Esophagus squamous epithelium (tissue), 5 donors: ENCODE results near the gene IRX4. TPM values are rescaled to one million over a fixed set of nuclear protein-coding genes. Genes with fewer than 3 reads are reported as not detected.

ENCODE experiments used
- DNase-seq: peaks from one replicate; lab custom pipeline; 2025; lab: John Stamatoyannopoulos, UW
- H3K27ac ChIP-seq, 4 donors: fragments of 200-600 bp; sonication (generic); one replicate each; pipeline ENCODE4 v1.5.1; 2016 to 2019; ENCODE audit warnings: mild to moderate bottlenecking in 1 of 4
- H3K27me3 ChIP-seq, 4 donors: fragments of 200-600 bp; sonication (generic); 1 replicate in 3 of 4; 2 replicates in 1 of 4; pipeline versions ENCODE4 v1.5.1 to v1.6.0; 2017 to 2021; ENCODE audit warnings: antibody characterized with exemption in 1 of 4
- H3K36me3 ChIP-seq, 3 donors: fragments of 200-600 bp; sonication (generic); one replicate each; pipeline ENCODE4 v1.5.1; 2016 to 2019
- H3K4me1 ChIP-seq, 3 donors: fragments of 200-600 bp; sonication (generic); one replicate each; pipeline ENCODE4 v1.5.1; 2017 to 2019
- H3K4me3 ChIP-seq, 4 donors: fragments of 200-600 bp; sonication (generic); 1 replicate in 3 of 4; 2 replicates in 1 of 4; pipeline ENCODE4 v1.5.1; 2016 to 2019; ENCODE audit warnings: mild to moderate bottlenecking in 2 of 4, moderate library complexity in 1 of 4
- H3K9me3 ChIP-seq, 3 donors: fragments of 200-600 bp; sonication (generic); one replicate each; pipeline ENCODE4 v1.5.1; 2016 to 2019
- CTCF ChIP-seq, 6 experiments: fragments of 450-650 bp in 4 of 6; fragments of 200-600 bp in 2 of 6; sonication (generic) in 2 of 6; IDR thresholded peaks; one replicate each; pipeline ENCODE4 v1.5.1; 2016 to 2019; ENCODE audit warnings: antibody characterized with exemption in 6 of 6, mild to moderate bottlenecking in 4 of 6, moderate library complexity in 4 of 6
- POLR2A ChIP-seq, 4 donors: fragments of 450-650 bp; IDR thresholded peaks; one replicate each; pipeline ENCODE4 v1.6.1; 2017; ENCODE audit warnings: antibody characterized with exemption in 4 of 4, mild to moderate bottlenecking in 4 of 4, moderate library complexity in 3 of 4
- WGBS, 2 donors: methylation state at CpG; one replicate each; pipeline ENCODE4 v1.1.5; 2018; 5-methylcytosine and 5-hydroxymethylcytosine counted together
- intact Hi-C: fragments of 100-400 bp; cut with DNase I; formaldehyde crosslinking; loops from one replicate; pipeline ENCODE4 v1.15.0; 2022
- total RNA-seq, 4 donors: library from RNA; depleted of rRNA; stranded (reverse); fragments of >200 nt; gene quantifications; one replicate each; pipeline ENCODE4 v1.1.0, GENCODE V29; 2016
- donor health status: DM: yes; HTN: yes; CAD: no.

The IRX4 gene
- total RNA-seq, 4 donors from 2014 or later: 22.1 to 36.2 (median 29.1) TPM

- Histone ChIP-seq H3K4me1 (peaks cover 0 to 21% (median 8%) of the 10 kb centered on the region in 3 donors), H3K27me3 (peaks cover 0 to 81% (median 0%) of the 10 kb centered on the region in 4 donors), H3K36me3 (no peaks in the 10 kb centered on the region), H3K27ac (no peak overlapping the region), H3K9me3 (no peaks in the 10 kb centered on the region), H3K4me3 (no peak overlapping the region)
- WGBS, 2 donors: 77 to 83% methylated on average over 10 of the region's 10 CpGs
- TF ChIP-seq CTCF (IDR thresholded peaks at IDR 0.05) (no peak), POLR2A (IDR thresholded peaks at IDR 0.05) (no peak)
- intact Hi-C loops: no loop called here
- DNase-seq: no peak
Measured at GRCh38 chr5:1893754-1894153, 11.0 kb upstream of the IRX4 start.

GRCh38 chr5:1892685-1893445 lies 10.1 kb upstream of the IRX4 start:
- TF ChIP-seq POLR2A (IDR thresholded peaks at IDR 0.05): no peak
- TF ChIP-seq CTCF (IDR thresholded peaks at IDR 0.05): no peak
- Histone ChIP-seq H3K4me1 (peaks cover 4 to 30% (median 17%) of the 10 kb centered on the region in 3 donors), H3K36me3 (no peaks in the 10 kb centered on the region), H3K4me3 (no peak overlapping the region), H3K27ac (no peak overlapping the region), H3K9me3 (no peaks in the 10 kb centered on the region), H3K27me3 (peaks cover 0 to 81% (median 1%) of the 10 kb centered on the region in 4 donors)
- WGBS, 2 donors: 83 to 86% methylated on average over 12 to 21 of the region's 22 CpGs
- DNase-seq: no peak
- intact Hi-C loops: no loop called here

DNA sequence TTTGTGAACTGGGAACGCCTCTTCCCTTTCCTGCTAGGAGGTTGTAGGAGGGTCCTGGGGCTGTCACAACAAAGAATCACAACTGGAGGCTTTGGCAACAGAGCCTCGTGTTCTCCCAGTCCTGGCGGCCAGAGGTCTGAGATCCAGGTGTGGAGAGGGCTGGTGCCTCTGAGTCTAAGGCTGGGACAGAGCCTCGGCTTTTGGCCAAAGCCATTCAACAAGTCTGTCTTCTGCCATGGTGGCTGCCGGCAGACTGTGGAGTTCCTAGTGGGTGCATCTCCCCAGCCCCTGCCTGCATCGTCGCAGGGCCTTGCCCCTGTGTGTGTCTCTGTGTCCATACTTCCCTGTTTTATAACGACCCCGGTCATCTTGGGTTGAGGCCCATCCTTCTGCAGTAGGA lies 9.5 kb upstream of the IRX4 start:
- no peak overlapping the region for H3K4me3 ChIP-seq
- no peaks in the 10 kb centered on the region for H3K9me3 ChIP-seq
- intact Hi-C loops: no loop called here
- H3K27me3 ChIP-seq: peaks cover 0 to 81% (median 4%) of the 10 kb centered on the region in 4 donors
- WGBS, 2 donors: 80 to 92% methylated on average over 6 to 7 of the region's 9 CpGs
- no peaks in the 10 kb centered on the region for H3K36me3 ChIP-seq
- no peak overlapping the region for H3K27ac ChIP-seq
- no peak for TF ChIP-seq CTCF (IDR thresholded peaks at IDR 0.05)
- TF ChIP-seq POLR2A (IDR thresholded peaks at IDR 0.05): no peak
- peaks cover 9 to 37% (median 17%) of the 10 kb centered on the region in 3 donors for H3K4me1 ChIP-seq
- no peak for DNase-seq

- Histone ChIP-seq H3K27ac (no peak overlapping the region), H3K27me3 (peaks cover 0 to 81% (median 5%) of the 10 kb centered on the region in 4 donors), H3K4me3 (no peak overlapping the region), H3K36me3 (no peaks in the 10 kb centered on the region), H3K9me3 (no peaks in the 10 kb centered on the region), H3K4me1 (peaks cover 9 to 45% (median 17%) of the 10 kb centered on the region in 3 donors)
- intact Hi-C loops: no loop called here
- 63 to 71% methylated on average over 9 to 12 of the region's 16 CpGs for WGBS, 2 donors
- TF ChIP-seq POLR2A (IDR thresholded peaks at IDR 0.05) (no peak), CTCF (IDR thresholded peaks at IDR 0.05) (no peak)
- no peak for DNase-seq
Measured at GRCh38 chr5:1891391-1891790, 8.7 kb upstream of the IRX4 start.

GRCh38 chr5:1890296-1890695 lies 7.6 kb upstream of the IRX4 start:
- H3K27me3 ChIP-seq: peaks cover 0 to 88% (median 5%) of the 10 kb centered on the region in 4 donors
- intact Hi-C loops: no loop called here

More at GRCh38 chr5:1890296-1890695, 7.6 kb upstream of the IRX4 start:
- Histone ChIP-seq H3K27ac (no peak overlapping the region), H3K9me3 (no peaks in the 10 kb centered on the region), H3K4me1 (peaks cover 9 to 56% (median 17%) of the 10 kb centered on the region in 3 donors), H3K36me3 (no peaks in the 10 kb centered on the region), H3K4me3 (no peak overlapping the region)
- DNase-seq: no peak
- TF ChIP-seq CTCF (IDR thresholded peaks at IDR 0.05) (no peak), POLR2A (IDR thresholded peaks at IDR 0.05) (no peak)
- 39 to 57% methylated on average over 2 to 3 of the region's 4 CpGs for WGBS, 2 donors
